SK-N-MC (cell line): ENCODE data around the gene CAMKMT.

Experiments used
- EZH2 ChIP-seq: fragments of 200-600 bp; sonication (generic); IDR thresholded peaks from one replicate; pipeline ENCODE4 v1.6.1; 2017; ENCODE audit warnings: antibody characterized with exemption
- FOXP2 ChIP-seq: optimal IDR thresholded peaks from 2 replicates; pipeline ENCODE3; 2011; ENCODE audit warnings: mild to moderate bottlenecking, moderate library complexity; ENCODE audit not compliant: insufficient read depth; ENCODE audit errors: extremely low read length, control extremely low read depth
- POLR2AphosphoS5 ChIP-seq: IDR thresholded peaks from 2 replicates; pipeline ENCODE4 v1.6.1; 2012; ENCODE audit warnings: mild to moderate bottlenecking, low read depth, low read length, borderline replicate concordance

DNA sequence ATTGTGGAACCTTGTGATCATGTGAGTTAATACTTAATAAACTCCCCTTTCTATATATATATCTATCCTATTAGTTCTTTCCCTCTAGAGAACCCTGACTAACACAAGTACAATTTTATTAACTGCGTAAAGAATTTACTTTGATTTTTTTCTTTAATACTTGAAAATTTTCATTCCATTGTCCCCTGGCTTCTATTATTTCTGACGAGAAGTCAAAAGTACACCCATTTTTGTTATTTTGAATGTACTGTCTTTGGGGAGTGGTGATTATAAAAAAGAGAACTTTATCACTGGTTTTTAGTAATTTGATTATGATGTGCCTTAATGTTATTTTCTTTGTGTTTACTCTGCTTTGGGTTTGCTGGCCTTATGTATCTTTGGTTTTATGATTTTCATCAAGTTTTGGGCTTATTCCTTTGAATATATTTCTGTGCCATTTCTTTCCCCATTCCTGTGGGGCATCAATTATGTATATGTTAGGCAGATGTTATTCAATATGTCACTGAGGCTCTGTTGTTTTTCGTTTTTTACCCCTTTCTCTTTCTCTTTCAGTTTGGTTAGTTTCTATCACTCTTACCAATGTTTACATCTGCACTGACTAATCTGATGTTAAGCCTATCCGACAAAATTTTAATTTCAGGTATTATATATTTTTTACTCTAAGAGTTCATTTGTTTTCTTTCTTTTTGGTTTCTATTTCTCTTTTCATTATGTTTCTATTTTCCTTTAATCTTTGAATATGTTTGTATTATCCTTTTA is 271.4 kb downstream of the CAMKMT start:
- no peak for TF ChIP-seq EZH2
- TF ChIP-seq POLR2AphosphoS5: no peak
- no peak for TF ChIP-seq FOXP2
